Stimulated activated naive CD4-positive, alpha-beta T cell treated with Interleukin-2 at 50 U/mL for 16 hours (primary cell): ENCODE results near the gene STAT5A.
A peak's percentile ranks its signal among the peaks of the same experiment; 100 is the strongest.
"Not testable (repeated sequence)": the region's sequence is repeated elsewhere in the genome, so short reads cannot be mapped to it uniquely, and the experiment has no call there.

Experiments
- DNase-seq: peaks from one replicate; lab custom pipeline; 2025; lab: John Stamatoyannopoulos, UW

STAT5A gene

DNA sequence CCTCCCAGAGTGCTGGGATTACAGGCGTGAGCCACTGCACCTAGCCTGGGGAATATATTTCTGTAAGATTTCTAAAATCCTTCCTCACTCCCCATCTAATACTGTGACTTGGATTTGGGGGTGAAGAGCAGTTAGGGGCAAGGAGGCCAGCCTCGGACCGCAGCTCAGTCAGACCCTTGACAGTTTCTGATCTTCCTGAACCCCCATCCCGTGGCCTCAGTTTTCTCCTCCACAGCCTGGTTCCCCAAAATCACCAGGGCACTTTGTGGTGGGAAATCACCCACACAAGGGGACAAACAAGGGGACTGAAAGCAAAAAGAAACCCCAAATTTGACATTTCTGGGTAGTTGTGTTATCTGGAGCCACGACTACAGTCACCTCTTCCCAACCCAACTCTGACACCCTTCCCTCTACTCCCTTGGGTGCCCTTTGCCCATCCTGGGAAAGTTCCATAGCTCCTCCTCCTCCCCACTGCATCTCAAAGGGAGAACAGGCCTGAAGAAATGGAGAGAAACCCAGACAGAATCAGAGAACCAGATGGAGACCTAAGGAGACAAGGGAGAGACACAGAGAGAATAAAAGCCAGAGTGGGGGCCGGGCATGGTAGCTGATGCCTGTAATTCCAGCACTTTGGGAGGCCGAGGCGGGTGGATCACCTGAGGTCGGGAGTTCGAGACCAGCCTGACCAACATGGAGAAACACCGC is 2.8 kb upstream of the STAT5A start:
- no peak for DNase-seq

GRCh38 chr17:42286411-42287221 is 1.7 kb upstream of the STAT5A start:
- no peak for DNase-seq

GRCh38 chr17:42287305-42287976 is 857 bp upstream of the STAT5A start:
- peak; percentile 56 for DNase-seq

DNA sequence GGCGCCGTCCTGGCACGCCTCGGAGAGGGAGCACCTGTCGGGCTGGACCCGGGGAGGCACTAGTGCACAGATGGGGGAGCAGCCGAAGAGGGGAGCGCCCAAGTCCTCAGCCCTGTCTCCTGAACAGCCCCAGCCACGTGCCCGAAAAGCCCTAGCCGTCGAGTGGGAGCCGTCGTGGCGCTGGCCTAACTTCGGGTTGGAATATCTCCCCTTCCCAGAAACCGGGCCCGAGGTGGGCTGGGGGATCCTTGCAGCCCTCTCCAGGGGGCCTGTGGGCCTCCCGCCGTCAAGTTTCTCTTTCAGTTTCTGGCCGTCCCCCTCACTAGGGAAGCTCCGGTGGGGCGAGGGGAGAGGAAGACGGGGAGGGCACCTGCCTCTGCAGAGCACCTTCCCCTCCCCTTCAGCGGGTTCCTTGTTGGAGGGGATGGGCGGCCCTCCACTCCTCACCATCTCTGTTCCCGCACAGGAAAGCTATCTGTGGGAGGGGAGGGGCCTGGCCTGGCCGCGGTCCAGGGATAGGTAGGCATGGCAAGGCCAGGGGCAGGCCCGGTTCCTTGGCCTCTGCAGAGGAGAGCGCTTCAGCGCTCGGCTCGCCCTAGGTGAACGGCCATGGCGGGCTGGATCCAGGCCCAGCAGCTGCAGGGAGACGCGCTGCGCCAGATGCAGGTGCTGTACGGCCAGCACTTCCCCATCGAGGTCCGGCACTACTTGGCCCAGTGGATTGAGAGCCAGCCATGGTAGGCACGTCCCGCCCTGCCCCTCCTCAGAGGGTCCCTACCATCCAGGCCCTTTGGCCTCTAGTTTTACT is 709 bp downstream of the STAT5A start:
- peak; percentile 60 for DNase-seq

- peak; percentile 77 for DNase-seq
These were observed 1.4 kb downstream of the STAT5A start for GRCh38 chr17:42289611-42290181.

- DNase-seq, result no peak
These were observed 2.3 kb downstream of the STAT5A start for GRCh38 chr17:42290577-42290976.

- DNase-seq, result no peak
These were observed 2.8 kb downstream of the STAT5A start for GRCh38 chr17:42291129-42291528.

DNA sequence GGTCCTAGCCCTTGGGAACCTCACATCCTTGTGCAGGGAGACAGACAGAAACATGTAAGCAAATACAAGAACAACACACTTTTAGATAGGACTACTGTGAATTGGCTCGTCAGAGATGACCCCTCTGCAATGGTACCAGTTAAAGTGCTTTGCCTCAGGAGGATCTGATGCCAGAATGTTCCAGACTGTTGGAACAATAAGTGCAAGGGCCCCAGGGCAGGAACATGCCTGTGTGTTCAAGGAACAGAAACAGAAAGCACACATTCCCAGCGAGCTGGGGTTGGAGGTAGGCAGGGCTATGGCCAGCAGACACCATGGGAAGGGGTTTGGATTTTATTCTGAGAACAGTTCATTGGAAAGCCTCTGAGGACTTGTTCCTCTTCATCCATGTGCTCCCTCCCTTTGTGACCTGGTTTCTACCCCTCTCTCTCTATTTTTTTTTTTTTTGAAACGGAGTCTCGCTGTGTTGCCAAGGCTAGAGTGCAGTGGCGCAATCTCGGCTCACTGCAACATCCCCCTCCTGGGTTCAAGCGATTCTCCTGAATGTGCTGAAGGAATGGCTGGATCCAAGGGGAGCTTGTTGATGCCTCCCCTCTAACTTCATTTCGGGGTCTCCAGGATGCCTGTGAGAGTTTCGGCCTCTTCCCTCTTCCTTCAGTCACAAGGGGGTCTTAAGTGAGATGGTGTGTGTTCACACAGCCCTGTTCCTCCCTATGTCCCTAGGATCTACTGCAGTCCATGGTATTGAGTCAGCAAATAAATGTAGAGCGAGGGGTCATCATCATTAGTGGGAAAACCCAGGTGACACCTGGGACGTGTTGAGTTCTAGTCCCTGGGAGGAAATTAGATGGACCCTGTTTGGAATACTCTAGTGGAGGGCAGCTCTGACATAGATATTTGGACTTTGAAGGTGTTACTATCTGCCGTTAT is 6.4 kb downstream of the STAT5A start:
- no peak for DNase-seq

- no peak for DNase-seq
These were observed 7.7 kb downstream of the STAT5A start for GRCh38 chr17:42296012-42296411.

- not testable (repeated sequence) for DNase-seq
These were observed 9.5 kb downstream of the STAT5A start for GRCh38 chr17:42297775-42298174.

GRCh38 chr17:42299361-42299760 is 11.1 kb downstream of the STAT5A start:
- not testable (repeated sequence) for DNase-seq

GRCh38 chr17:42299913-42300312 is 11.6 kb downstream of the STAT5A start:
- DNase-seq, result not testable (repeated sequence)

DNA sequence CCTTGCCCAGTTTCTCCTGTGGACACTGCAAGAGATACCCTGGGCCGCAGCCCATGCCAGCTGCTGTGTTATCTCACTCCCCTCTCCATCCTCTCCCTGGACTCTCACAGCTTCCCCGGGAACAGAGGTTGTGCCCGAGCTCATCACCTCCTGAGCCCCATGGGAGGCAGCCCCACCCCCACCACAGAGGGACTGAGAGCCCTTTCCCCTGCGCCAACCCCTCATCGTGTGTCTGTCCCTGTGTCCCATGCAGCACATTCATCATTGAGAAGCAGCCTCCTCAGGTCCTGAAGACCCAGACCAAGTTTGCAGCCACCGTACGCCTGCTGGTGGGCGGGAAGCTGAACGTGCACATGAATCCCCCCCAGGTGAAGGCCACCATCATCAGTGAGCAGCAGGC is 12.7 kb downstream of the STAT5A start:
- no peak for DNase-seq

DNA sequence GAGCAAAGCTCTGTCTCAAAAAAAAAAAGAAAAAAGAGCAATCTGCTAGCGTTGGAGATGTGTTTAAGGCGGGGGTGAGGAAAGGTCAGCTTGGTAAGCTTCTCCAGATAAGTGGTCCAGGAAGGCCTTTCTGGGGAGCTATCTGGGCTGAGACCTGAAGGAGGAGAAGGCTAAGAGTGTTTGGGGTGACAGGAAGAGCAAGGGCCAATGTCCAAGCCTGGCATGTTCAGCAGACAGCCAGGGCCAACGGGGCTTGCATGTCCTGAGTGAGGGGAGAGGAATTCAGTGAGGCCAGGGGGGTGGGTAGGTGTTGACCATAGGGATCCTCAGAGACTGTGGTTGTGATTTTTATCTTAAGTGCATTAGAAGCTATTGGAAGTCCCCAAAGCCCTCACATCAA is 15.4 kb downstream of the STAT5A start:
- no peak for DNase-seq

GRCh38 chr17:42304187-42305030 is 16.1 kb downstream of the STAT5A start:
- no peak for DNase-seq

DNA sequence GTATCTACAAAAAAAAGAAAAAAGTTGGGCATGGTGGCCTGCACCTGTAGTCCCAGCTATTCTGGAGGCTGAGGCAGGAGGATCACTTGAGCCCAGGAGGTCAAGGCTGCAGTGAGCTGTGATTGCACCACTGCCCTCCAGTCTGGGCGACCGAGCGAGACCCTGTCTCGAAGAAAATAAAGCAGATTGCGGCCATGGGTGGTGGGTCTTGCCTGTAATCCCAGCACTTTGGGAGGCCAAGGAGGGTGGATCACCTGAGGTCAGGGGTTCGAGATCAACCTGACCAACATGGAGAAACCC is 16.7 kb downstream of the STAT5A start:
- DNase-seq, result not testable (repeated sequence)

DNA sequence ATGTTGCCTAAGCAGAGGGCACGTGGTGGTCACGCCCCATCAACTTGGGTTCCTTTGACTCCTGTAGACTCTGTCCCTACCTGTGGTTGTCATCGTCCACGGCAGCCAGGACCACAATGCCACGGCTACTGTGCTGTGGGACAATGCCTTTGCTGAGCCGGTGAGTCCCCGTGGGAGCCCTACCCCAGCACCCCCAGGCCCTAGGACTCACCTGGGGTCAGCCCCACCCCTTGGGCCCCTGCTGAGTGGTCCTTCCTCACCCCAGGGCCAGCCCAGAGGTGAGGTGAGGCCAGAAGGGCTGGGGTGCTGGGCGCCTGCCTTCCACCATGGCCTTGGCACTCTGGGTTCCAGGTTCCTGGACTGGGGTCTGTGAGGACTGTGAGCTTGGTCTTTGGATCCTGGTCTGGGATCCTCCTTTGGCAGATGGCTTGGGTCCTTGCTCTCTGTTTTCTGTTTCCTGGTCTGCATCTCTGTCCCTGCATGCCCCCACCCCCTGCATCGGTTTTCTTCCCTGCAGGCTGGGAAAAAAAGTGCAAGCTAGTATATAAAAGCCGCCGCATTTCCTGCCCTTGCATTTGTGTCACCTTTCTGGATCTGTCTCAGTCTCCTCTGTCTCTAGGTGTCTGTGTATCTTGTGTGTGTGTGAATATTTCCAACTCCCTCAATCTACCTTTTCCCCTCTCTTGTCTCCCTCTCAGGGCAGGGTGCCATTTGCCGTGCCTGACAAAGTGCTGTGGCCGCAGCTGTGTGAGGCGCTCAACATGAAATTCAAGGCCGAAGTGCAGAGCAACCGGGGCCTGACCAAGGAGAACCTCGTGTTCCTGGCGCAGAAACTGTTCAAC is 17.5 kb downstream of the STAT5A start:
- DNase-seq, result no peak

DNA sequence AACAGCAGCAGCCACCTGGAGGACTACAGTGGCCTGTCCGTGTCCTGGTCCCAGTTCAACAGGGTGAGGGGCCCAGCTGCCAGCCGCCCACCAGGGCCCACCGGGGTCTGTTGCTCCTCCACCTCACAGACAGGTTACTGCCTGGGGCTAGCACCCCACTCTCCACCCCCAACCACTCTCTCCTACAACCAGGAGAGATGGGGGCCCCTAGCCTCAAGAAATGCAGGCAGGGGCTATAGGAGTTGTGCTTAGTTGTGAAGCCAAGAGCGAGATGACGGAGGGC is 18.0 kb downstream of the STAT5A start:
- no peak for DNase-seq

DNA sequence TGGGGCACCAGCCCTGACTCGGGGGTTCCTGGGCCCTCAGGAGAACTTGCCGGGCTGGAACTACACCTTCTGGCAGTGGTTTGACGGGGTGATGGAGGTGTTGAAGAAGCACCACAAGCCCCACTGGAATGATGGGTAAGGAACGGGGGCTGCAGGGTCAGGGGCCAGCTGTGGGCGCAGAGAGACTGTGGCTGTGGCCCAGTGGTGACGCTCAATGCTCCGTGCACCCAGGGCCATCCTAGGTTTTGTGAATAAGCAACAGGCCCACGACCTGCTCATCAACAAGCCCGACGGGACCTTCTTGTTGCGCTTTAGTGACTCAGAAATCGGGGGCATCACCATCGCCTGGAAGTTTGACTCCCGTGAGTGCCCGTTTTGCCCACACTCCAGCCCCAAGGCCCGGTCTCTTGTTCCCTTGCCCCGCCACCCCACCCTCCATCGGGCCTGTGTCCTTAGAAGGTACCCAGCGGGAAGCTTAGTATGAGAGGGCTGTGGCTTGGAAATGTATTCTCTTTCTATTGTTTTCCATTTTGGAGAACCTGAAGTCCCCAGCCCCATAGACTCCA is 19.1 kb downstream of the STAT5A start:
- no peak for DNase-seq
